GM19467 (cell line): ENCODE data around the gene TAF3.
"Not testable (repeated sequence)": the region's sequence is repeated elsewhere in the genome, so short reads cannot be mapped to it uniquely, and the experiment has no call there.

ENCODE experiments used
- ATAC-seq: cut with Tn5 transposase; IDR thresholded peaks from one replicate; pipeline ENCODE4 v1.9.1; 2021; ENCODE audit warnings: mild to moderate bottlenecking, moderate library complexity; ENCODE audit not compliant: unreplicated experiment

Gene TAF3, protein sequence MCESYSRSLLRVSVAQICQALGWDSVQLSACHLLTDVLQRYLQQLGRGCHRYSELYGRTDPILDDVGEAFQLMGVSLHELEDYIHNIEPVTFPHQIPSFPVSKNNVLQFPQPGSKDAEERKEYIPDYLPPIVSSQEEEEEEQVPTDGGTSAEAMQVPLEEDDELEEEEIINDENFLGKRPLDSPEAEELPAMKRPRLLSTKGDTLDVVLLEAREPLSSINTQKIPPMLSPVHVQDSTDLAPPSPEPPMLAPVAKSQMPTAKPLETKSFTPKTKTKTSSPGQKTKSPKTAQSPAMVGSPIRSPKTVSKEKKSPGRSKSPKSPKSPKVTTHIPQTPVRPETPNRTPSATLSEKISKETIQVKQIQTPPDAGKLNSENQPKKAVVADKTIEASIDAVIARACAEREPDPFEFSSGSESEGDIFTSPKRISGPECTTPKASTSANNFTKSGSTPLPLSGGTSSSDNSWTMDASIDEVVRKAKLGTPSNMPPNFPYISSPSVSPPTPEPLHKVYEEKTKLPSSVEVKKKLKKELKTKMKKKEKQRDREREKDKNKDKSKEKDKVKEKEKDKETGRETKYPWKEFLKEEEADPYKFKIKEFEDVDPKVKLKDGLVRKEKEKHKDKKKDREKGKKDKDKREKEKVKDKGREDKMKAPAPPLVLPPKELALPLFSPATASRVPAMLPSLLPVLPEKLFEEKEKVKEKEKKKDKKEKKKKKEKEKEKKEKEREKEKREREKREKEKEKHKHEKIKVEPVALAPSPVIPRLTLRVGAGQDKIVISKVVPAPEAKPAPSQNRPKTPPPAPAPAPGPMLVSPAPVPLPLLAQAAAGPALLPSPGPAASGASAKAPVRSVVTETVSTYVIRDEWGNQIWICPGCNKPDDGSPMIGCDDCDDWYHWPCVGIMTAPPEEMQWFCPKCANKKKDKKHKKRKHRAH

GRCh38 chr10:7818295-7819120 lies at the start of gene TAF3:
TSS of gene TAF3 (plus strand) at chr10:7818505. CDS start at chr10:7818710, 205 bp downstream.
- peak; percentile 81 for ATAC-seq

GRCh38 chr10:7773845-7774801 lies 44.2 kb upstream of the TAF3 start:
- ATAC-seq: no peak

DNA sequence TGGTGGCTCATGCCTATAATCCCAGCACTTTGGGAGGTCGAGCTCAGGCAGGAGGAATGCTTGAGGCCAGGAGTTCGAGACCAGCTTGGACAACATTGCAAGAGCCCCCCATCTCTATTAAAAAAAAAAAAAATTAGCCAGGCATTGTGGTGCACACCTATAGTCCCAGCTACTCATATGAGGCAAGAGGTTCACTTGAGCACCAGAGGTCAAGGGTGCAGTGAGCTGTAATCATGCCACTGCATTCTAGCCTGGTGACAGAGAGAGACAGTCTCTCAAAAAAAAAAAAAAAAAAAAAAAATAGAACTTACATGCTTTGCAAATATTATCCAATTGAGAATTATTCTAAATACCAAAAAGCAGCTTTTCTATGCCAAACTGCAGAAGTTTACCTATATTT lies 41.5 kb upstream of the TAF3 start:
- ATAC-seq: no peak

DNA sequence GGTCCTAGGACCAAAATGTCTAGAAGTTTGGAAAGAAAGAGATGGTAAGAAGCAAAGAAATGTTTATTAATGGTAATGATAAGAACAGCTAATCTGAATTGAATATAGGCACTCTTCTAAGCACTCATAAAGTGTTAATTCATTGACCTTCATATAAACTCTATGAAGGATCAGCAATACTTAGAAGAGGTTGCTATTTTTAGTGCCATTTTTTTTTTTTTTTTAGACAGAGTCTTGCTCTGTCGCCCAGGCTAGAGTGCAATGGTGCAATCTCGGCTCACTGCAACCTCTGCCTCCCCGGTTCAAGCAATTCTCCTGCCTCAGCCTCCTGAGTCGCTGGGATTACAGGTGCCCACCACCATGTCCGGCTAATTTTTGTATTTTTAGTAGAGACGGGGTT lies 36.1 kb upstream of the TAF3 start:
- ATAC-seq: not testable (repeated sequence)

- ATAC-seq: no peak
These were observed 31.9 kb upstream of the TAF3 start for GRCh38 chr10:7786430-7786829.

DNA sequence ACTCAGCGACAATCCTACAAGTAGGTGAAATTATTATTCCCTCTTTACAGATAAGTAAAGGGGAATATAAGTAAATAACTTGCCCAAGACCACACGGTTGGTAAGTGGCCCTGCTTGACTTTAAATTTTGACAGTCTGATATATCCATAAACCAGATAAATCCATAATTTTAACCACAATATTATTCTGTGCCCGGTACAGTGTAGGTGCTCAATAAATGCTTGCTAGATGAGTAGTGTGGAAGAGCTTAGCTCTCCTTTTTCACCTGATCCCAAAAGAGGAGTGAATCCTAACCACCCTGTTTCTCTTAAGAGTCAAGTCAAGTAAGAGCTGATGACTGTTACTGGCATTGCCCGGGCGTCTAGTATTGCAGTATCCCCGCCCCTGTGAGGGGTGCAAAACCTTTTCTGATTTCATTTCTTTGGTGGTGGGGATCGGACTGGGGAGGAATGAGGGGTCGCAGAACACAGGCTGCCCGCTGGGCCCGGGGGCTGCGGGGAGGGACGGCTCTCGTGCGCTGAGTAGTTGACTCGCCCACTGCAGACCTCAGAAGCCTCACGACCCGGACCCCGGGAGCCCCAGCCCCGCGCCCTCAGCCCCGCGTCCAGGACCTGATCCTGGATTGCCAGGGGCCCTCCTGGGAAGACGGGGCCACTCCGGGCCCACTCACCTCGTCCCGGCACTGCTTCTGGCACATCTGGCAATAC lies 31.0 kb upstream of the TAF3 start:
- peak; percentile 10 for ATAC-seq

DNA sequence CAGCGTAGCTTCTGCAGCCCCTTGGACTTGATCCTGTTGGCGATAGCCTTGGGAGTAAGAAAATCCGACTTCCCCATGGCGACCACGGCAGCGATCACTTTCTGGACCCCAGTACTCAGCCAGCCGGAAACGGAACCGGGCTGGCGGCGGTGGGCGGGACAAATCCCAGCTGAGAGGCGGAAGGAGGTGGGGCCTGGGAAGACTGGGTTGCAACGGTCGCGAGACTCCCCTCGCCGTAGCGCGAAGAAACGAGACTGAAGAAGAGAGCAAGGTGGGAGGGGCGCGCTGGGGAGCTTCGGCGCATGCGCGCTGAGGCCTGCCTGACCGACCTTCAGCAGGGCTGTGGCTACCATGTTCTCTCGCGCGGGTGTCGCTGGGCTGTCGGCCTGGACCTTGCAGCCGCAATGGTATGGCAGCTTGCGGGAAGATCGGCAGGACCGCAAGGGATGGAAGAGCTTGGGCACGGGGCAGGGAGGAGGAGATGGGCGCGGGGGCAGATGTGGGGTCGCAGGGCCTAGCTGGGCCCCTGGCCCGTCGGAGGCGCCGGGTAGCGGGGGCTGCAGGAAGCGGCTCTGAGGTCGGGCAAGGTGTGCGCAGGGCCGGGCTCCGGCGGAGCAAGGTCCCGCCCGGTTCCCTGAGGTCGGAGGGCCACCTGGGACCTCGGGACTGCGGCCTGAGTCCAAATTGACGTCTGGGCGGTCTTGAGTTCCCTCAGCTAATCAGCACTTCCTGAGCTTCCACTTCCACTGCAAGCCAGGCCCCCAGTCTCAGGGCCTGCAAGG lies 30.3 kb upstream of the TAF3 start, which contains the start of the genes ATP5F1C and KIN:
TSS of gene ATP5F1C (plus strand) at position 321 of the 782 bp plus-strand sequence. CDS start at position 352, 31 bp downstream.
TSS of gene KIN (minus strand) at position 137 of the 782 bp plus-strand sequence. CDS start at position 77, 60 bp downstream.
- peak; percentile 95 for ATAC-seq

DNA sequence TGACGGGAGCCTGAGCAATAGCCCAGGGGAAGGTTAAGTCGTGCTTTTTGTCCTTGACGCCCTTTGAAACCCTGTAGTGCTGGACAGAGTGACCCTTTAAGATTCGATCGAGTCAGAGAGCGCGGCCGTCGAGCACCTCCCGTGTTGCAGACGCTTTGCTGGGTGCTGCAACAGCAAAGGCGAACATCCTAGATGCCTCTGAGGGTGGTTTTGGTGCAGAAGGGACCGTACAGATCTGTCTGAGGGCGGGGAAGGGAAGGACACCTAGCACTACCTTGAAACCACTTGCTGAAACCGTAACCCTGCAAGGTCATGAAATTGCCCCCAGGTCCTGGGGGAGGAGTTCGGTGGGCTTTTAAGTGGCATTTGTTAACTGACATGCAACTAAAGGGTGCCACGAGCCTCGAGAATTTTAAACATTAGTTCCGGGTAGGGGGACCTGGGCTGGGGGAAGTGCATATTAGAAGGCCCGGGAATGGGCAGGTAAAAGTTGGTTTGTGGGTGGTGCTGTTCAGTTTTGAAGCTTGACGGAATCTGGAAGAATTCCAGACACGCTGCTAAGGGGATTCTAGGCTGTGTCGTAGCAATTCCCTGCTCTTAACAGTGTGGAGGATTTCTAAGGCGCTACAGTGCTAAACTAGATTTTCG lies 29.5 kb upstream of the TAF3 start:
- ATAC-seq: peak; percentile 14

DNA sequence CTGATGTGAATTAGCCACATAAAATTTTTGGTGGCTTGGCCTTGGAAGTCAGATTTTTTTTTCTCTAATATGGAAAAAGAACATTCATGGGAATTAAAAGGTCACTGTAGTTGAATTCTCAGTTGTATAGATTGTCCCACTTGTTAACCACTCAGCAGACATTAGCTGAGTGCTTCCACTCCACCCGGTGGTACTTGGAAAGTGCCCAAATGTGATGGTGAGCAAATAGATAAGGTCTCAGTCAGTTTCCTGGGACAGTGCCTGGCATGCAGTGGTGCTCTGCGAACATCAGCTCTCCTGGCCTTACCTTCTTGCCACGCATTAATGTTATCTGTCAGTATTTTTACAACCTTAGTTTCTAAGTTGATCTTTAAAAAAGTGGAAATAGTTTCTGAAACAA lies 28.9 kb upstream of the TAF3 start:
- ATAC-seq: no peak

- no peak for ATAC-seq
These were observed 25.8 kb upstream of the TAF3 start for GRCh38 chr10:7792541-7792940.

DNA sequence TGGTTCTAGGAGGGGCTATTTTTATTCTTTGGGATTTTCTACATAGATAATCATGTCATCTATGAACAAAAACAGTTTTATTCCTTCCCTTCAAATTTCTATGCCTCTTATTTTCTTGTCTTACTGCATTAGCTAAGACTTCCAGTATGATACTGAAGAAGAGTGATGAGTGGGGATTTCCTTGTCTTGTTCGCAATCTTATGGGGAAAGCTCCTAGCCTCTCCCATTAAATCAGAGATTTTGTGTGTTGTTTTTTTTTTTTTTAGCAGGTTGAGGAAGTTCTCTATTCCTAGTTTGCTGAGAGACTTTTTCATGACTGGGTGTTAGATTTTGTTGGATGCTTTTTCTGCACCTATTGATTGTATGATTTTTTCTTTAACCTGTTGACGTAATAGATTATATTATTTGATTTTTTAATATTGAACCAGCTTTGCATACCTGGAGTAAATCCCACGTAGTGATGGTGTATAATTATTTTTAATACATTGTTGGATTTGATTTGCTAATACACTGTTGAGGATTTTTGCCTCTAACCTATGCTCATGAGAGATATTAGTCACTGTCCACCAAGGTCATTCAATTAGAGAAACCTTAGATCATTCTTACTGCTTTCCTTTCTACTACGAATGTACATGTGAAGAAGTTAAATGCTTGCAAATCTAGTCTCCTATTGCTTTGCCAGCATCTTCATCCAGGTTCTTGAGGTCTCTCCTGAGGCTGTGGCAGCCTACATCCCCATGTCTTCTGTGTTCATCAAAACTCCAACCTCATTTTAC lies 23.9 kb upstream of the TAF3 start:
- no peak for ATAC-seq

- no peak for ATAC-seq
These were observed 22.7 kb upstream of the TAF3 start for GRCh38 chr10:7795605-7796004.

DNA sequence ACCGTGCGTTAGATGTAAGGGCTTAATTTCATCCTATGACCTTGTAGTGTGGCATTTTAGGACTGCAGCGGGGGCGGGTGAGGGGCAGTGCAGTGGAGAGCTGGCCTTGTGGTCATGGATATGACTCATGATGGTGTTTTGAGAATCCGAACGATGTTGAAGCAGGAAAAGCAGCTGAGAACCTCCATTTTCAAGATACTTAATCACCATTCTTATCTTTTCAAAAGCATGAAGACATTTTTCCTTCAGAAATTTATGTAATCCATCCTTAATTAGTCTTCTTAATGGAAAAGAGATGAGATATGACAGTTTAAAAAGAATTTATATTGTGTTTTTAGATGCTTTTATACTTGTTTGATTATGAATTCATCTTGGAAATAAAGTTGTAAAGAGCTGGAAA lies 20.7 kb upstream of the TAF3 start:
- ATAC-seq: no peak

DNA sequence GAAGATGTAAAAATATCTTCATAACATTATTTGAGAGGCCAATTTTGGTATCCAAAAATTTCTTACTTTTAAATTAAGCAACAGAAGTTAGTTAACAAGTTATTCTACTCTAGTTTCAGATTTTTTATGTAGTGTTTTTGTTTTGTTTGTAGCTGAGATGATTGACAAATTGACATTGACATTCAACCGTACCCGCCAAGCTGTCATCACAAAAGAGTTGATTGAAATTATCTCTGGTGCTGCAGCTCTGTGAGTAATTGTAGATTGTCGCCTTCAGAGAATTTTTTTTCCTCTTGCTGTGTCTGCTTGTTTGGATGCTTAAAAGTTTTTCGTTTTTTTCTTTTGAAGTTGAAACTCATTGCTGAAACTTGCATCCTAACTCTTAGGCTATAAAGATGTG lies 15.7 kb upstream of the TAF3 start:
- ATAC-seq: no peak

- no peak for ATAC-seq
These were observed 14.1 kb upstream of the TAF3 start for GRCh38 chr10:7804216-7804615.

DNA sequence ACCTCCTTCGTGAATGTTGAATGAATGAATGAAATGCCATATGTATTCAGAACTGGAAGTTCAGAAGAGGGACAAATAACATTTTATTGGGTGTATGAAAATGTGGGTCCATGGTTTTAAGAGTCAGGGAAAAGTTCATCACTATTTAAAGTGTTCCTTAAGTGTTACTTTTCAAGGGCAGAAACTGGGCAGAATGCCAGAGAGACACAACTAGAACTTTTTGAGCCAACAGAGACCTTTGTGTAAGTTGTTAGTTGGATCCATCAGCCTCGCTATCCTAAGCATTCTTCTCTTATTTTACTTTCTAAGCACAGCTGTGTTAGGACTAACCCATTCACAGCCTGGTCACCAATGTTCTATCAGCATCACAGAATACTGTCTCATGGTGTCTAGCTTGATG lies 13.6 kb upstream of the TAF3 start:
- no peak for ATAC-seq

DNA sequence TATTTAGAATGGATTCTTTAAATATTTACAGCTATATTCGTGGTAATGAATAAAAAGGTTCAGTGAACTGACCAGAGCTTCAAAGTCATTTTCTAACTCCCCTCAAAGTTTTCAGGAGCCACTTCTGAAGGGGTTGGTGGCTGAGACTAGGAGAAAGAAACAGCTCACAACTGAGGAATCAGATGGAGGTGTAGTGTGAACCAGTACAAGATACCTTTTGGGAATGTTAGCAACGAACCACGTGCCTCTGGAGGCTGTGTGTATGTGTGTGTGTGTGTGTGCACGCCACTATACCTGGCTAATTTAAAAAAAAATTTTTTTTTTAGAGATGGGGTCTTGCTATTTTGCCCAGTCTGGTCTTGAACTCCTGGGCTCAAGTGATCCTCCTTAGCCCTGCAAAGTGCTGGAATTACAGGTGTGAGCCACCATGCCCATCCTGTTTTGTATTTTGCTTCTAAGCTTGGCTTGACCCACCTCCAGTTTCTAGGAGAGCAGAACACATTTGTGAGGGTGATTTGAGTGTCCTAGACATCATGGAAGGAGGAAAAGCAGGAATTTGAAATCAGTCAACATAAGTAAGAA lies 9.5 kb upstream of the TAF3 start:
- ATAC-seq: no peak
